A673 (cell line): ENCODE data around the gene HS3ST3A1.

ENCODE experiments used
- CTCF ChIP-seq: fragments of 300-800, 200-600 bp; sonication (generic); conservative IDR thresholded peaks from 2 replicates; pipeline ENCODE4 v1.5.1; 2017; ENCODE audit warnings: low read depth, mild to moderate bottlenecking, antibody characterized with exemption, low read length, moderate library complexity, mixed read lengths
- EZH2 ChIP-seq: fragments of 200-600 bp; sonication (generic); IDR thresholded peaks from 2 replicates; pipeline ENCODE4 v1.6.1; 2017; ENCODE audit warnings: borderline replicate concordance, low read depth, mild to moderate bottlenecking, mixed read lengths, antibody characterized with exemption, low read length; ENCODE audit not compliant: poor library complexity, severe bottlenecking

GRCh38 chr17:13583996-13584700 lies 17.6 kb downstream of the HS3ST3A1 start:
- no peak for TF ChIP-seq CTCF
- TF ChIP-seq EZH2 = no peak
